Keratinocyte (primary cell): ENCODE measurements around the gene SLC30A3. TPM values are rescaled to one million over a fixed set of nuclear protein-coding genes. Genes with fewer than 3 reads are reported as not detected.

Experiments used
- DNase-seq: peaks from one replicate; pipeline ENCODE4 v3.0.0-alpha.2; 2011; ENCODE audit warnings: low read depth, missing footprints, low spot score
- FAIRE-seq: peaks from 2 replicates; lab custom pipeline; 2011; peaks lifted over from hg19 to GRCh38; lab: Jason Lieb, UNC
- H2AFZ ChIP-seq: 2 replicates; pipeline ENCODE4 v1.6.0; 2012; ENCODE audit warnings: low read length, control low read depth, inconsistent platforms; ENCODE audit not compliant: control insufficient read depth
- H3K27ac ChIP-seq: 2 replicates; pipeline ENCODE4 v1.5.1; 2011; ENCODE audit warnings: low read length; ENCODE audit not compliant: control insufficient read depth, insufficient read depth
- H3K27me3 ChIP-seq: 3 replicates; pipeline ENCODE4 v1.6.0; 2011; ENCODE audit warnings: low read length; ENCODE audit not compliant: control insufficient read depth, insufficient read depth; ENCODE audit errors: extremely low read depth
- H3K36me3 ChIP-seq, 2 experiments: 2 replicates in 1 of 2; 3 replicates in 1 of 2; pipeline ENCODE4 v1.5.1; 2011; ENCODE audit warnings: low read length in 2 of 2, mild to moderate bottlenecking in 1 of 2; ENCODE audit not compliant: control insufficient read depth in 2 of 2, insufficient read depth in 2 of 2; ENCODE audit errors: extremely low read depth in 1 of 2
- H3K4me1 ChIP-seq: 3 replicates; pipeline ENCODE4 v1.5.1; 2011; ENCODE audit warnings: low read length; ENCODE audit not compliant: control insufficient read depth, insufficient read depth; ENCODE audit errors: extremely low read depth
- H3K4me2 ChIP-seq: 3 replicates; pipeline ENCODE4 v1.6.0; 2011; ENCODE audit warnings: low read depth, low read length; ENCODE audit not compliant: control insufficient read depth, insufficient read depth; ENCODE audit errors: extremely low read depth
- H3K4me3 ChIP-seq, 3 experiments: fragments of 200-600 bp in 1 of 3; sonication (generic) in 1 of 3; 2 replicates in 2 of 3; 3 replicates in 1 of 3; pipeline ENCODE4 v1.5.1; 2011 to 2016; ENCODE audit warnings: low read length in 3 of 3, mild to moderate bottlenecking in 3 of 3, control low read depth in 2 of 3, inconsistent platforms in 1 of 3, low read depth in 1 of 3, mixed read lengths in 1 of 3, mixed run types in 1 of 3, moderate library complexity in 1 of 3; ENCODE audit not compliant: control insufficient read depth in 2 of 3, insufficient read depth in 2 of 3; ENCODE audit errors: extremely low read depth in 1 of 3
- H3K79me2 ChIP-seq: 2 replicates; pipeline ENCODE4 v1.6.0; 2012; ENCODE audit warnings: low read length; ENCODE audit not compliant: control insufficient read depth, insufficient read depth
- H3K9ac ChIP-seq: 3 replicates; pipeline ENCODE4 v1.6.0; 2011; ENCODE audit warnings: low read length; ENCODE audit not compliant: control insufficient read depth, insufficient read depth; ENCODE audit errors: extremely low read depth
- H3K9me1 ChIP-seq: 3 replicates; pipeline ENCODE4 v1.6.0; 2011; ENCODE audit warnings: low read length; ENCODE audit not compliant: control insufficient read depth, insufficient read depth; ENCODE audit errors: extremely low read depth
- H3K9me3 ChIP-seq: 2 replicates; pipeline ENCODE4 v1.5.1; 2012; ENCODE audit warnings: low read depth, low read length; ENCODE audit not compliant: control insufficient read depth
- H4K20me1 ChIP-seq: 3 replicates; pipeline ENCODE4 v1.6.0; 2011; ENCODE audit warnings: low read length; ENCODE audit not compliant: control insufficient read depth, insufficient read depth; ENCODE audit errors: extremely low read depth
- CTCF ChIP-seq, 3 experiments: IDR thresholded peaks in 1 of 3; conservative IDR thresholded peaks in 1 of 3; optimal IDR thresholded peaks in 1 of 3; 2 replicates in 2 of 3; 3 replicates in 1 of 3; pipeline versions ENCODE3 to v1.5.1; 2011; ENCODE audit warnings: low read length in 3 of 3, mild to moderate bottlenecking in 3 of 3, moderate library complexity in 2 of 3, control low read depth in 1 of 3, inconsistent platforms in 1 of 3; ENCODE audit not compliant: insufficient read depth in 2 of 3; ENCODE audit errors: extremely low read depth in 1 of 3
- EZH2 ChIP-seq: IDR thresholded peaks from one replicate; pipeline ENCODE4 v1.6.1; 2012; ENCODE audit warnings: inconsistent platforms, mild to moderate bottlenecking, low read length, moderate library complexity
- dilution Hi-C: fragments of 300-500 bp; cut with MboI; formaldehyde crosslinking; loops from one replicate; pipeline ENCODE4 v1.7.0; 2020; ENCODE audit warnings: low sequenced_read_pairs; ENCODE audit not compliant: extremely low pct_ligation_motif_present
- polyA plus RNA-seq, 5 experiments: library from polyadenylated mRNA; depleted of rRNA in 3 of 5; stranded (reverse) in 3 of 5; stranded (forward) in 1 of 5; unstranded in 1 of 5; fragments of >200 nt; gene quantifications; 1 replicate in 1 of 5; 2 replicates in 3 of 5; 3 replicates in 1 of 5; pipeline versions ENCODE4 v1.2.1 to v1.2.3, GENCODE V29; 2011 to 2012; ENCODE audit warnings: missing spikeins in 2 of 5, low read depth in 1 of 5, low replicate concordance in 1 of 5

SLC30A3 gene
- polyA plus RNA-seq, 1 donor (not counting 4 experiments of a cell fraction or from before 2014, with no cell fraction given) = not detected

GRCh38 chr2:27249159-27249890 lies 13.5 kb downstream of the SLC30A3 start:
- TF ChIP-seq CTCF (optimal IDR thresholded peaks at IDR 0.05 in 1 of 3, IDR thresholded peaks at IDR 0.05 in 1 of 3, conservative IDR thresholded peaks at IDR 0.05 in 1 of 3; ENCODE audit: extremely low read depth in 1 of 3, insufficient read depth in 2 of 3, low read length in 3 of 3) (no peak), EZH2 (no peak)
- Histone ChIP-seq H3K27me3 (peaks cover 14% of the 10 kb centered on the region), H3K9me3 (no peaks in the 10 kb centered on the region), H3K4me2 (no peak overlapping the region), H3K4me1 (no peaks in the 10 kb centered on the region), H3K36me3 (peaks cover 3% of the 10 kb centered on the region in 2 experiments), H3K27ac (no peak overlapping the region), H3K4me3 (no peak overlapping the region), H3K9ac (no peak overlapping the region), H3K9me1 (no peaks in the 10 kb centered on the region), H3K79me2 (no peaks in the 10 kb centered on the region), H4K20me1 (no peaks in the 10 kb centered on the region), H2AFZ (no peak overlapping the region)
- no peak for FAIRE-seq
- dilution Hi-C loops = no loop called here
- DNase-seq = no peak

- Histone ChIP-seq H3K9ac (no peak overlapping the region), H3K4me3 (no peak overlapping the region), H2AFZ (no peak overlapping the region), H3K9me1 (no peaks in the 10 kb centered on the region), H3K4me1 (no peaks in the 10 kb centered on the region), H4K20me1 (no peaks in the 10 kb centered on the region), H3K36me3 (peaks cover 8 to 17% of the 10 kb centered on the region in 2 experiments), H3K27ac (no peak overlapping the region), H3K79me2 (no peaks in the 10 kb centered on the region), H3K9me3 (no peaks in the 10 kb centered on the region), H3K4me2 (no peak overlapping the region), H3K27me3 (peaks cover 14% of the 10 kb centered on the region)
- FAIRE-seq (no peak), DNase-seq (no peak)
- TF ChIP-seq CTCF (optimal IDR thresholded peaks at IDR 0.05 in 1 of 3, IDR thresholded peaks at IDR 0.05 in 1 of 3, conservative IDR thresholded peaks at IDR 0.05 in 1 of 3; ENCODE audit: extremely low read depth in 1 of 3, insufficient read depth in 2 of 3, low read length in 3 of 3) (no peak), EZH2 (no peak)
- dilution Hi-C loops = no loop called here
Observed at GRCh38 chr2:27247893-27248292, 15.0 kb downstream of the SLC30A3 start.
